EL (cell line): ENCODE data around the gene PPT2.

Source experiments
- DNase-seq: peaks from one replicate; pipeline ENCODE4 v3.0.0-alpha.2; 2016

The PPT2 gene

DNA sequence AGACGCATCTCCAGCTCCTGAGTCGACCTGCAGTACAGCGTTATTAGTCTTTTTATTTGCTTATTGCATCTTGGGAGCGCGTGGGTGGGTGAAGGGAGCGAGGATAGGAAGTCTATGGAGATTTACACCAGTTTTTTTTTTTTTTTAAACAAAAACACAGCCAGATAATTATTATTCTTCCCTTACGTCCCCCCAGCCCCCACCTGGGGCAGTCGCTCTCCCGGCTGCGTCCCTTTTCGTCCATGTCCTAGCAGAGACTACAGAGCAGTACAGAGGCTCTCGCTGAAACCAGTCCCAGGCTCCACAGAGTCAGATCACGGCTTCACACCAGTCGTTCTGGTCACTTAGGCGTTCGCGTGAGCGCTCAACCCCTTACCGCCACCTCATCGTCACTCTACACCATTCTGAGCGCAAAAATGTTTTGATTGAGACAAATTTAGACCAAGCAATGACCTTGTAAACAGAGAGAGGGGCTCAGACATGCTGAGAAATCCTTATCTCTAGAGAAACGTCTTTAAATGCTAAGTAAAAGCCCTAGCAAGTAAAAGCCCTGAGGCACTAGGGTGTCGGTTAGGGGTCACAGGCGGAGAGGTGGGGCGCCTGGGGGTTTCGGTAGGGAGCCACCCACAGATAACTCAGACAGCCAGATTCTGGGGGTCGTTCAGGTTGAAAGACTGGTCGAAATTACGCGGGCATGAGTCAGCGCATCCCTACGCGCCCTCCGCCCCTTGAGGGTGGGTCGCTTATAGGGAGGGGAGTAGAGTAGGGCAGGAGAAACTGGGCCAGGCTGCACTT lies 975 bp upstream of the PPT2 start:
- peak; percentile 60 for DNase-seq

DNA sequence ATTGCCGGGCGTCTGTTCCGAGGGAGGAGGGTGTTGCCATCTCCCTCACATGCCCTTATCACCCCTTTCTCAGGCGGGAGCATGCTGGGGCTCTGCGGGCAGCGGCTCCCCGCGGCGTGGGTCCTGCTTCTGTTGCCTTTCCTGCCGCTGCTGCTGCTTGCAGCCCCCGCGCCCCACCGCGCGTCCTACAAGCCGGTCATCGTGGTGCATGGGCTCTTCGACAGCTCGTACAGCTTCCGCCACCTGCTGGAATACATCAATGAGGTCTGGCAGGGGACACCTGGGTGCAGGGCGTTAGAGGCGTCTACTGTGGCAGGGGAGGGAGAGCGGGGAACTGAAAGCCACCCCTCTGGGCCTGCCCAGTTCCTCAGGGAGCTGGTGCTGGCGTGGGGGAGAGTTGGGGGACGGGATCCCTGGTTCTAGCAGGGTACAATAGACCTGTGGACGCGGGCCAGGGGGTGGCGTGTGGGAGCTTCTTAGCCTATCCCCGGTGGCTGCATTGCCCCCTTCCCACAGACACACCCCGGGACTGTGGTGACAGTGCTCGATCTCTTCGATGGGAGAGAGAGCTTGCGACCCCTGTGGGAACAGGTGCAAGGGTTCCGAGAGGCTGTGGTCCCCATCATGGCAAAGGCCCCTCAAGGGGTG lies 697 bp downstream of the PPT2 start:
- peak; percentile 67 for DNase-seq

DNA sequence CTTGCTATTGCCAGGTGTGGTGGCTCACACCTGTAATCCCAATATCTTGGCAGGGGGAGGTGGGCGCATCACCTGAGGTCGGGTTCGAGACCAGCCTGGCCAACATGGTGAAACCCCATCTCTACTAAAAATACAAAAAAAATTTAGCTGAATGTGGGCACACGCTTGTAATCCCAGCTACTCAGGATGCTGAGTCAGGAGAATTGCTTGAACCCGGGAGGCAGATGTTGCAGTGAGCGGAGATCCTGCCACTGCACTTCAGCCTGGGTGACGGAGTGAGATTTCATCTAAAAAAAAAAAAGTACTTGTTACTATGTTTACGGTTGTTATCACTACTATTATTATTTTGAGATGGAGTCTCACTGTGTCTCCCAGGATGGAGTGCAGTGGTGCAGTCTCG lies 3.0 kb downstream of the PPT2 start:
- DNase-seq, result no peak

DNA sequence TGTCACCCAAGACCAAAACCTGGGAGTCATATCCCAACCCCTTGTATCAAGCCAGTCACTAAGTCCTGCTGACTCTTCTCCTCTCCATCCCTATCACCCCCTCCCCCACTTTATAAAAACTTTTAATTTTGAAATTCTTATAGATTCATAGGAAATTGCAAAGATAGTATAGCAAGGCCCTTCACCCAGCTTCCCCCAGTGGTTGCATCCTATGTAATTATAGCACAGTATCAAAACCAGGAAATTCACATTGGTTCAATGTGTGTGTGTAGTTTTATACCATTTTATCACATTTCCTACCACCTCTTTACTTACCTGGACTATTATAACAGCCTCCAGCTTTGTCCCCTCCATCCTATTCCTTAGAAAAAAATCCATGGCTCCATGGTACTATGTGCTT lies 4.1 kb downstream of the PPT2 start:
- no peak for DNase-seq

DNA sequence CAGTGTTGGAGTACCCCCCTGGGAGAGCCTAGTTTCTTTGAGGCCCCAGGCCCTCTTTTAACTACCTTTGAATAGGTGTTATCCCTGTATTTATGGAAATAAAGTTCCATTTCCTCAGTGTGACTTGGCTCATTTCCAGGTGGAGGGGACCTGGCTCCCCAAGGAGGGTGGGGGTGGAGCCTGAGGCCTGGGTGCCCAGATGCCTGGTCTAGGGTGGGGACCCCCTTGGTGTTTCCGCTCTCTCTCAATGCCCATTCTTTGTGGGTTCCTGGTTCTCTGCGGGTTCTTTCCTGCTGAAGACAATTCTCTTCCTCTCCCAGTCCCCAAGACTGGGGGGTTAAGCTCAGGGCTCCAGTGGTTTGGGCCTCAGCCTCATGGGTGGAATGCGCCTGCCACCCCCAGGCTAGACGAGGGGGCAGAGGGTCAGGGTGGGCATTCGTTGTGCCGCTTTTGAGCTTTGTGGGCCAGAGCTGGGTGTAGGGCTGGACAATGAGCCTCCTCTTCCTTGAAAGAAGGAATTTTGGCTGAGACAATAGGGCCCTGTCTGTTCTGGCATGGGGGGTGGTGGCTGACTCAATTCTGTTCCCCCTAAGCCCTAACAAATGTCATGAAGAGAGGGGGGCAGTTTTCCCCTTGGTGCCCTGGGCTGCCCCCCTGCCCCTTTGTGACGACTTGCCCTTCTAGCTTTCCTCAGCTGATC lies 9.8 kb downstream of the PPT2 start:
- no peak for DNase-seq

DNA sequence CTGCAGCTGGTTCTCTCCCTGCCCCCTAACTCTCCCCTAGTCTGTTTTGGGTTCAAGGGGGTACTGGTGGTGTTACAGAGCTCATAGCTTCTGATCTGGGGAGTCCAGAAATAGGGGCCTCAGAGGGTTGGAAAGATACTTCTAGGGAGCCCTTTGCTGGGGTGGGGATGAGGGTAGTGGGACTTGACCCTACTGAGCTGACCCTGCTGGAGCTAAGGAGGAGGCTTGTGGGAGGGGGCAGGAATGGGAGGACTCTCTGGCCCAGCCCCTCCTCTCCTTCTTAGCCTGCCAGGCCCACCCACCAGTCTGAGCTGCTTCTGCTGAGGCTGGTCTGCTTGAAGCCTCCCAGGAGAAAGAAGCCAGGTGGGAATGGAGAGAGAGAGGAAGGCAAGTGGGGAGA lies 10.4 kb downstream of the PPT2 start, which contains the start of gene EGFL8:
Gene EGFL8 (plus strand): TSS at position 301 of the 400 bp plus-strand sequence. CDS start 1,571 bp downstream, outside the sequence.
- DNase-seq, result no peak

DNA sequence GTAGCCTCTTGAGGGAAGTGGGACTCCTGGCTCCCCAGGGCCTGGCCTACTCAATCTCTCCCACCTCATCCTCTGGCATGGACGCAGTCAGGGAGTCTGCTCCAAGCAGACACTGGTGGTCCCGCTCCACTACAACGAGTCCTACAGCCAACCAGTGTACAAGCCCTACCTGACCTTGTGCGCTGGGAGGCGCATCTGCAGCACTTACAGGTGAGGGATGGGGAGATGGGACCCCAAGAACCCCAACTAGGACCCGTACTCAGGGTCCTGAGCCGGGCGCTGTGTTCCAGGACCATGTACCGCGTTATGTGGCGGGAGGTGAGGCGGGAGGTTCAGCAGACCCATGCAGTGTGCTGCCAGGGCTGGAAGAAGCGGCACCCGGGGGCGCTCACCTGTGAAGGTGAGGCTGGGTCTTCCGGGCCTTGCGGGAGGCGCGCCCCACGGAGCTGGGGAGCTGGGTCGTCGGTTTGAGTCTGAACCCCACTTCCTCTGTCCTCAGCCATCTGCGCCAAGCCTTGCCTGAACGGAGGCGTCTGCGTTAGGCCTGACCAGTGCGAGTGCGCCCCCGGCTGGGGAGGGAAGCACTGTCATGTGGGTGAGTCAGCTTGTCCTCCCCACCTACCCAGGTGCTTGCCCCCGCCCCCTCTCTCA lies 12.6 kb downstream of the PPT2 start:
- no peak for DNase-seq

DNA sequence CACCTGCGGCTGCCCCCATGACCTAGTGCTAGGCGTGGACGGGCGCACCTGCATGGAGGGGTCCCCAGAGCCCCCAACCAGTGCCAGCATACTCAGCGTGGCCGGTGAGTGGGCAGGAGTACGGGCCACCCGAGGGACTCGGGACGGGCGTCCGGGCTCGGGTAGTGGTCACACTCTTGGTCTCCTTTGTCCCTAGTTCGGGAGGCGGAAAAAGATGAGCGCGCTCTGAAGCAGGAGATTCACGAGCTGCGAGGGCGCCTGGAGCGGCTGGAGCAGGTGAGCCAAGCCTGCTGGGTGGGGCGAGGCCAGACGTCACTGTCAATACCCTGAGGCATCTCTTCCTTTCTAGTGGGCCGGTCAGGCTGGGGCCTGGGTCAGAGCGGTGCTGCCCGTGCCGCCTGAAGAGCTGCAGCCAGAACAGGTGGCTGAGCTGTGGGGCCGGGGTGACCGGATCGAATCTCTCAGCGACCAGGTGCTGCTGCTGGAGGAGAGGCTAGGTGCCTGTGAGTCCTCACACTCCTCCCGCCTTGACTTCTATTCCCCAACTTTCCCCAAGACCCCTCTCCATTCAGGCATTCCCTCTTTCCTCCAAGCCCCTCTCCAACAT lies 13.3 kb downstream of the PPT2 start:
- no peak for DNase-seq

DNA sequence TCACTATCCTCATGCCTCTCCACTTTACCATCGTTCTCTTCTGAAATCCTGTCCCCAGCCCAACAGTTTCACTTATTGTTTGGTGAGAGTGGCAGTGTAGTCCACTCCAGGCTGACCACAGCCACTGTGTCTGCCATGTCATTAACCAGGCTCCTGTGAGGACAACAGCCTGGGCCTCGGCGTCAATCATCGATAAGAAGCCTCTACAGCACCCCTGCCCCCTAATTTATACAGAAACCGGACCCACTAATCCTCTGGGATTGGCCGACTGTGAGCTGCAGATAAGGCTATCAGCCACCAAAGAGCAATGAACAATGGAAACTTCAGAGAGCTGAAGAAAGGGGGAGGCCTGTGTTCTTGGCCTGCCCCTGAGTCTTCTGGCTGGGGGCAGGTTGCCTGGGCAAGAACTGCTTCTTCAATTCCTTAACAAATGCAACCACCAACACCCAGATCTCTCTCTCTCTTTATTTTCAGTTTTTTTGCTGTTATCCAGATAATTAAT lies 13.9 kb downstream of the PPT2 start:
- no peak for DNase-seq

DNA sequence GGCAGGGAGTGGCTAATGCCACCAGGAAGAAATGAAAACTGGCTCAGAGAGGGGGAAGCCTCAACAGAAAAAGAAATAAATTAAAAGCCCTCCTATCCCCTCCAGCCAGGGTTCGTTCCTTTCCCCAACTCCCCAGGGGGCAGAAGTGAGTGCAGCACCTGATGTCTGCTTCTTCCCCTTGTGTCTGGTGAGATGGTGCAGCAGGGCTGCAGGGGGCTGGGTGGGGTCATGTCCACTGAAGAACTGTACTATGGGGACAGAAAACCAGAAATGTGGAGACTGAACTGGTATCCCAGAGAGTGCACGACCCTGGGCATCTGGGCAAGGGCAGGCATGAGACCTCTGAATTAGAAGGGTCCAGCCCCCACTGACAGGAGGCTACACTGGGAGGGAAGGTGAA lies 14.4 kb downstream of the PPT2 start:
- DNase-seq, result no peak

DNA sequence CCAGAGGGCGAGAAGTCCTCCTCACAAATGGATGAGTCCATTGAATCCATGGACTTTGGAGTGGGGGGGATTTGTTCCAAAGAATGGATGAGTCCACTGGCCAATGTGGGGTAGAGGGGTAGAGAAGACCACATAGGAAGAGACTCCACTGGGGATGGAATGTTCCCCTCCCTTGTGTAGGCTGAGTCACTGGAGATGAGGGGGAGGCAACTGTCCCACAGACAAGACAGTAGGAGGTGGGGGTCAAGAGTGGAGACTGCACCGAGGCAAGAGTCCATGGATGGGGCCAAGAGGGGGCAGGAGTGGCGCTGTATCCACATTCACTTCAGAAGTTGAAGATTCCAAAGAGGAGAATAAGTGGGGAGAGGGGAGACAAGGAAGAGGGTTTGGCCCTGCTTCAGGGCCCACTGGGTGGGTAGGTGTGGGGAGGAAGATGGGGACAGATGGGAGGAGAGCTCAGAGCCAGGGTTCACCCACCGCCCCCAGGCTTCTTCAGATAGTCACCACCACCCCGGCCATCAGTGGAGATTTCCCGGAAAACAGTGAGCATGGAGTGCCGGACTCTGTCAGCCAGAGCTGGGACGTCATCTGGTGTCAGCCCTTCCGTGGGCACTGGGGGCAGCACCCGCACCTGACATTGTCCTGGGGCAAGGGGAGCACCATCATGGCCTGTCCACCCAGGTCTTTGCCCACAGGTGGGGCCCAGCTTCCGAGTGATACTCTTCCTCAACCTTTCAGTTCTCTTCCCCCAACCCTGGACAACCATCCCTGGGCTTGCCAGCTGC lies 15.1 kb downstream of the PPT2 start:
- peak; percentile 42 for DNase-seq

DNA sequence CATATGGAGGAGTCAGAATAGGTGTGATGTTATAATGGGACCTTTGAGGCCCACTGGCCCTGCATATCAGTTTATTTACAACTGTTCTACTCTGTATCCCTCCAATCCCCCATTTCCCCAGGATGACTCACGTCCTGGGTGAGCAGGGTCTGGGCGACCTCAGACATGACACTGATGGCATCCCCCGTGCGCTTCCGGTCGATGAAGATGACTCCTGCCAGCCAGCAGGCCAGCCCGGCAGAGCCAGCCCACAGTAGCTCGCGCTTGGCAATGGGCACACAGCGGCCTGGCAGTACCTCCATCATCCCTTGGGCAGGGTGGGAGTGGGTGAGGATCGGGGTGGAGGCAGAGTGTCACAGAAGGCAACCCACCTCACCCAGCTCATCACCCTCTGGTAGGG lies 16.4 kb downstream of the PPT2 start:
- DNase-seq, result peak; percentile 59

DNA sequence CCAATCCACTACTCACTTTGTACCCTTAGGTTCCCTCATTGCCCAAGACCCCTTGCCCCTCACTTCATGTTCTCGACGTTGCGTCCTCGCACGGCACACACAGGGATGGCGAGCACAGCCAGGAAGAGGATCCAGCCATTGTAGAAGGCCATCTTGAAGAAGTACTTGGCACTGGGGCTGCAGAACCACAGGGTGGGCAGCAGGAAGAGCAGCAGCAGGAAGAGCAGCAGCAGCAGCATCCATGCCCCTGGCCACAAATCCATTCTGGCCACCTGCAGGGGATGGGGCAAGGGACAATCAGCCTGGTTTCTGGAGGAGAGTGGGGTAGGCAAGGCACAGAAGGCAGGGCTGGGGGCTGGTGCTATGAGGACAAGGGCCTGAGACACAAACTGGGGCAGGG lies 17.3 kb downstream of the PPT2 start:
- DNase-seq, result no peak

DNA sequence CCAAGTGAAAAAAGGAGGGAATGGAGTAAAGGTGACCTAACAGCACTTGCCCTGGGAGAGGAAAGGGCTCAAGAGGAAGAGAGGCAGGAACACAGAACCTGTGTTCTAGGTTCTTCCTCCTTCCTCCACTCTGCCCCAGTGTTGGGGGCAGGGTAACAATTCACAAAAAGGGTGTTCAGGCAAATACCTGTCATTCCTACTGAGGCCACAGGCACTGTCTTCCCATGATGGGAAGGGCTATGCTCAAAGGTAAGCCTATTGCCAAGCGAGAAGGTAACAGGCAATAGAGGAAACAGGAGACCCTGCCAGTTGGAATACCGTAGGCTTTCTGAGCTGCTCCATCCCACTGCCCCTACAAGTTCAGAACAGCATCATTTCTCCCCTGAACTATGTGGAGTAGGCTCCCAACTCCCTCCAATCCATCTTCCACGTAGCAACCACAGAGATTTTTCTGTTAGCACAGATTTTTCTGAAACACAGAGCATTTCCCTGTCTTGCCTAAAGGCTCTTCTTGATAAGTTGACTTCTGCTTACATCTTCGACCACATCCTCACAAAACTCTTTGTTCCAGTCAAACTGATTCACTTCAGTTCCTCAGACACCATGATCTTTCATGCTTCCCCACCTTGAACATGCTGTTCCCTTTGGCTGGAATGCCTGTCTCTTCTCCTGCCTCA lies 19.2 kb downstream of the PPT2 start:
- no peak for DNase-seq

DNA sequence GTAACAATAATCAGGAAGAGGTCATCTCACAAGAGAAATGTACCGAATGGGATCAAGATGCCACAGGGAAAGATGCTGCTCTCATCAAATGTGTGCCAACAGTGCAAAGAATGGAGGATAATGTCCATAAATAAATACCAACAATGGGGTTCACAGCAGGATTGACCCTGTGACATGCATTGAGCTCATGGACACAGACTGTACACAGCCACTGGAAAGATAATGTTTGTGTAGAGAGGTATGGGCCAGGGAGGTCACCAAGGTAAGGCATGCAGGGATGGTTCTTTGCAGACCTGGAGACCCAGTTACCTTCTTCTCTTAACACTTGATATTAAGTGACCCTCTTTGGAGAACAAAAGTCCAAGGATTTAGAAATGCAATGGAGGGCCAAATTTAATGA lies 20.5 kb downstream of the PPT2 start:
- no peak for DNase-seq

DNA sequence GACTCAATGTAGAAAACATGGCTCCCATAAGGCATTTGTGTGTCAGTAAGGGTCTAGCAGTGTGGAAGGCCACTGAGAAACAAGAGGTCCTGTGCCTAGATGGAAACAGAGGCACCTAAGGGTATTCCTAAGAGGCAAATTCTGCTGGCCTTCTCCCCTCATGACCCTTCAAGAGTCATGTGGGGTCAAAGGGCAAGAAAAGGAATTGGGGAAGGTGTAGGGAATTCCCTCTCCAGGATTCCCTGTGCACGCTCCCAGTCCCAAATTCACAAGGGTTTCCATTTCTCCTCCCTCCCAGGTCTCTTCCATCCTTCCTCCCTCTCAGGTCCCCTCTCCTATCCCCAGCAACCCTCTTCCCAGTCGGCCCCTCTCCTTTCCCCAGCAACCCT lies 21.4 kb downstream of the PPT2 start:
- no peak for DNase-seq

DNA sequence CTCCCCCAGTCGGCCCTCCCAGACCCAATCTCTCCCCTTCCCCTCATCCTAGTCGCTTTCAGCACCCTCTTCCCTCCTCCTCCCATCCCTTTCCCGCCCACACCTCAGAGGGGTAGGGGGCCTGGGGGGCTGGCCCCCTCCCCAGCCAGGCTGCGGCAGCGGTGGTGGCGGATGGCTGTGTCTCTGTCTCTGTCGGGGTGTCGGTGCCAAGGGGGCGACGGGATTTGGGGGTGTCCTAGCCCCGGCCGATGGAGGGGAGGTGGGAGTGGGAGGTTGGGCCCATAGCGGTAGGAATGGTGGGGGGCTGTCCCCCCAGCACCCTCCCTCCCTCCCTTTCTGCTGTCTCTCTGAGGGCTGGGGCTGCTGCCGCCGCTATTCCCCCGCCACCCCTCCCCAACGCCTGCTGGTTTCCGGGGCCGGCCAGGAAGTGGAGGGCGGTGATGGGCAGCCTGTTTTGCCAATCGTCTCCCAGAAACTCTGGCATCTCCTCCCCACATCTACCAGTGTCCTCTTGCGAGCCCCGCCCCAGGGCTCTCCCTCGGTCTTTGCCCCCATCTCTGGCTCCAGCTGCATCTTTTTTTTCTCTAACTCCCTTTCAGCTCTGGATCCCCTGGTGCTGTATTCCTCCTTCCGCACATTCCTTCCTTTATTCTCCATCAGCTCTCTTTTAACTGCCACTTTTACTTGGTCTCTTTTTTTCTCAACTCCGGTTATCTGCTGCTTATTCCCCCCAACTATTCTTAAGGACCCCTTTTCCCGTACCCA lies 22.0 kb downstream of the PPT2 start, which contains the start of gene AGPAT1:
Gene AGPAT1 (minus strand): TSS at position 374 of the 765 bp plus-strand sequence. CDS start 4,588 bp downstream, outside the sequence.
- peak; percentile 98 for DNase-seq

DNA sequence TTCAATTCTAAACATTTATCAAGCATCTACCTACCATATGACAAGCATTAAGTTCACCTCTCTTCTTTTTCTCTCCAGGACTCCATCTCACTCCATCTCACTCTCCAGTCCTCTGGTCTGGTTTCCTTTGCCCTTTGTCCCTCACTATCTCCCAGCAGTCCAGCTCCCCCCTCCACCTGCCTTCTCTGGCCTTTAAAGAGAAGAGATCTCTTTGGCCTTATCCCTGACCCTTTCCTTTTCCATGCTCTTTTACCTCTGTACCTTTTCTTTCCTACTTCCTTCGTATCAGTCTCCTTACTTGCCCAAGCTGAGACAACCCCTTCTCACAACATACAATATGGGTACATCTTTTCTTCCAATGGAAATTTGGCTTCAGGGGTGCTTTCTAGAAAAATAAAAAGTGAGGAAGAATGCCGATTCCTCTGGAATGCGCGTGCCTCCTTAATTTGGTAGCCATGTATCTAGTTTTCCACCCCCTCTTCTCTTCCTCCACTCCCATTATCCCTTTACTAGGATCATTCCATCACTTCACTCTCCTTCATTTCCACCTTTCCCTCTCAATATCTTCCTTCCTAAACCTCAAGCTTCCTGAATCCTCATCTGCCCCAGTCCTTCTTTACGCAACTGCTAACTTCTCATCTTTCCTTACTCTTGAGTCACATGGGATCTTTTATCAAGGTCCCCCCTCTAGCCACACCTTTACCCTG lies 22.7 kb downstream of the PPT2 start:
- DNase-seq, result no peak

DNA sequence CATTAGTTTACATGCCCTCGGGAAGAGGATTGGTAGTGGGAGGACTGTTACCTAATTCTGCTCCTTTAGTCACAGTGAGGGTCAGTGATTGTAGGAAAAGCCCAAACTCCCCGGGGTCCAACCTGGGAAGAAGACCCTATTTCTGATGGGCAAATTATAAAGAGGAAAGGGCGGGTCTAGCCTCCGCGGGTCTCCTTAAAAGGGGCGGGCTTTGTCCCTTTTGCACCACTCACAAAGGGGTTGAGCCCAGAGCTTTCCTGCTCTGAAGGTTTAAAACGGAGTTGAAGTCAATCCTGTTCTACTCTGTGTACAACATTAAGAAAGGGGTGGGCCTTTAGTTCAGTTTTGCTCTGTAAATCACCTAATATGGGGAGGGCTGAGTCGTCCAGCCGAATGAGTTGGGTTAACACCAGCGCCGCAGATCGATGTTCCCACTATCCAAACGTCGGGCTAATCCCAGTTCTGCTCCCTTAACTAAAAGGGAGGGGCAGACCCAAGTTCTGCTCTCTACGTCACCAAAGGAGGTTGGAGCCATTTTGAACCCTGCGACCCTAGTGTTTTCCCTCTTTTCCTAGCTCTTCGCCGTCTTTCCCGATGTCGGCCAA lies 23.3 kb downstream of the PPT2 start:
- DNase-seq, result no peak
